ENCODE data around the gene ZIC4.

GRCh38 chr3:147428326-147428725, 22.0 kb upstream of the ZIC4 start:
- TF ChIP-seq CTCF (IDR thresholded peaks at IDR 0.05): no peak
- no peak for TF ChIP-seq POLR2AphosphoS5 (IDR thresholded peaks at IDR 0.05)
- TF ChIP-seq POLR2A (IDR thresholded peaks at IDR 0.05): no peak

Measured in prostate gland (tissue), 2 donors.